Stimulated activated CD4-positive, alpha-beta T cell treated with anti-CD3 and anti-CD28 coated beads, TNF-alpha, amount 100 ng/mL, for 24 hours (primary cell): ENCODE data around the gene ENHO.

Experiments used
- DNase-seq, 3 experiments: peaks; one replicate each; pipeline ENCODE4 v3.0.0-alpha.2; 2020; ENCODE audit warnings: low read depth in 3 of 3

Gene ENHO

DNA sequence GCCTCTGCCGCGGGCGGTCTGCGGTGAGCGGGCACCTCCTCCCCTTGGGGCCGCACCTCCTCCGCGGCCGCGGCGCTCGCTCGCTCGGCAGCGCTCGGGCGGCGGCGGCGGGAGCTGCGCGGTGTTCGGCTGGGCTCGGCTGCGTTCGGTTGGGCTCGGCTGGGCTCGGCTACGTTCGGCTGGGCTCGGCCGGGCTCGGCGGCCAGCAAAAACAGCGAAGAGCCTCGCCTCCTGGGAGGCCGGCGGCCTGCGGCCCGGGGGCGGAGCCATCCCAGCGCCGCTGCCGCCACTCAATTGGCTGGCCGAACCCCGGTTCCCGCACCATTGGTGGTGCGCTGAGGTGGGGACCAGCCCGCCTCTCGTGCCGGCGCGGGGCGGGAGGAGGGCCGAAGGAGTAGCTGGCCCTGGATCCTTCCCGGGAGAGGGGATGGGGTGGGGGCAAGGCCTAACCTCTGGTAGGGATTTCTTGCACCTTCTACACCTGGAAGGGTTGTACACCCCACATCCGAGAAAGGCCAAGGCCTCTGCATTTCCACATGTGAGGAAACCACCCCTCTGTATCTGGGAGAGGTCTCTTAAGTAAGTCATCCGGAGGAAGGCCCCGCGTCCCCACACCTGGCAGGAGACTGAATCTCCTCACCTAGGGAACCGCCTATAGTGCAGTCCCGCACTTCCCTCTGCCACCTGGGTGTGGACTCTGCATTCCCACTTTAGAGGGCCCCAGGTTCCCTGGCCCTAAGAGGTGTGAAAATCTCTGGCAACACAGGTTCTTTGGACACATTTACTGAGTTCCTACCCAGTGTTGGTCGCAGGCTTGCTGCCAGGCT is at the start of gene ENHO:
TSS of gene ENHO (minus strand) at position 20 of the 827 bp plus-strand sequence. CDS start 1,295 bp downstream, outside the sequence.
- peak; percentile 78 to 88 (median 84) for DNase-seq

- no peak for DNase-seq
Measured at GRCh38 chr9:34572092-34572491, 49.3 kb upstream of the ENHO start.

GRCh38 chr9:34571481-34571810 is 48.7 kb upstream of the ENHO start:
- DNase-seq: no peak

GRCh38 chr9:34570809-34571480 is 48.2 kb upstream of the ENHO start:
- DNase-seq: no peak

- DNase-seq: no peak
Measured at GRCh38 chr9:34570376-34570775, 47.6 kb upstream of the ENHO start.

- DNase-seq: no peak
Measured at GRCh38 chr9:34568774-34569173, 46.0 kb upstream of the ENHO start.

DNA sequence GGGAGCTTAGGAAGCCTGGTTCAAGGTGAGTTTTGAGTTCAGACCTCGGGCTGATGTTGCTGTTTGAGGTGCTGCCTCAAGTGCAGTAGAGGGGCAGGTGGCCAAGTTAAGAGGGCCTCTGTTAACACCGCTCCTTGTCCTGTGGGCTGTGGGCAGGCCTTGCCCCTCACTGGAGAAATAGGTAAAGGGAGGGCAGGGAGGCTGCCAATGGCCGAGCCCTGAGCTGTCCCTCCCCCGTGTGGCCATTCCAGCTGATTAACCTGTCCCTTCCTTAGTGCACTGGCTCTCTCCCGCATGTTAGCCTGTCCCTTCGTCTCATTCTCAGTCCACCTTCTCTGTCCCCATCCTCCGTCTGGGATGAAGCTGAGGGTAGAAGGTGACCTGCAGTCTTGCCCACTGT is 45.3 kb upstream of the ENHO start:
- DNase-seq: no peak

DNA sequence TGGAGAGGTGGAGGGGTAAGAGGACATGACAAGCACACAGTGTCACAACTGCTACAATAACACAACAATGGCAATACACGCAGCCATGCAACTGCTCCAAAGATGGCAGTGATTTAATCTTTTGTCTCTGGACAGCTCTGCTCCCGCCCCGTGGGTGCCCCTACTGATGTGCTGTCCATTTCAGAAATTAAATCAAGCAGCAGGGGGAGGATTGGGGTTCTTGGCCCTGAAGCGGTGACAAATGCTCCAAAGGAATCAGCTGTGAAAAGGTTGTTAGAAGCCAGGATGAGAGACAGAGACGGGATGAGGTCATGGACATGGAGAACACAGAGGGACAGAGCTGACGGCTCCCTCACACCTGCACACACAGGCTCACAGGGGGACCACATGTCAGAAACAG is 44.2 kb upstream of the ENHO start:
- DNase-seq: no peak

DNA sequence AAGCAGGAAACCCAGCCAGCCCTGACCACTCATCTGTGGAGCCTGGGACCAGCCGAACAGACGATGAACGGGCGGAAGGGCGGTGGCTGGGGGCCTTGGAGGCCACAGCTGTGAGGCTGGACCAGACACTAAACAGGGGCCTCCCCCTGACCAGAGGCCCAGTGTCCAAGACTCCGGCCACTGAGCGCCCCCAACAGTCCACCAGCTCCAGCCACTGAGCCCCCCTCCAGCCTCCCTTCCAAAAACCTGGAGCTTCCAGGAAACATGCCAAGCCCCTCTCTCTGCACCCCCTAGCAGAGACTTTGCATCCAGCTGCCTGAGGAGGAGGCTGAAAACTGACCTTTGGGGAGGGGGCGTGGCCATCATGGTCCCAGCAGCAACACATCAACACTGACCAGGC is 43.5 kb upstream of the ENHO start:
- no peak for DNase-seq

DNA sequence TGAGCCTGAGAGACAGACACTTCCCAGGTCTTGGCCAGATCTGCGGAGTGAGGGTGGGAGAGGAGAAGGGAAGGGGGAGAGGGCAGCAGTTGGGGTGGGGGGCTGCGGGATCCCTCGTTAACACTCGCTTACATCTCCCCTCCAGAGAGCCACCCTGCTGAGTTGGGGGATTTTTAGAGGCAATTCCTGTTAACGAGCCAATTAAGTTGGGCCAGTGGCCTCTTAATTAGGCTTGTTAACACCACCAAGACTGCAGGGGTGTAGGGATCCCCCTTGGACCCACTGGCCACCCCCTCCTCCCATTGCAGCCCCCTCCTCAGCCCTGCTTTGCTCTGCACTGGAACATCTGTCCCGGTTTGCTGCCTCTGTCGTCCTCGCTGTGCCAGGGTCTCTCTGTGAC is 43.1 kb upstream of the ENHO start:
- no peak for DNase-seq

- DNase-seq: no peak
Measured at GRCh38 chr9:34564617-34565016, 41.8 kb upstream of the ENHO start.

- DNase-seq: no peak
Measured at GRCh38 chr9:34563262-34563661, 40.5 kb upstream of the ENHO start.

DNA sequence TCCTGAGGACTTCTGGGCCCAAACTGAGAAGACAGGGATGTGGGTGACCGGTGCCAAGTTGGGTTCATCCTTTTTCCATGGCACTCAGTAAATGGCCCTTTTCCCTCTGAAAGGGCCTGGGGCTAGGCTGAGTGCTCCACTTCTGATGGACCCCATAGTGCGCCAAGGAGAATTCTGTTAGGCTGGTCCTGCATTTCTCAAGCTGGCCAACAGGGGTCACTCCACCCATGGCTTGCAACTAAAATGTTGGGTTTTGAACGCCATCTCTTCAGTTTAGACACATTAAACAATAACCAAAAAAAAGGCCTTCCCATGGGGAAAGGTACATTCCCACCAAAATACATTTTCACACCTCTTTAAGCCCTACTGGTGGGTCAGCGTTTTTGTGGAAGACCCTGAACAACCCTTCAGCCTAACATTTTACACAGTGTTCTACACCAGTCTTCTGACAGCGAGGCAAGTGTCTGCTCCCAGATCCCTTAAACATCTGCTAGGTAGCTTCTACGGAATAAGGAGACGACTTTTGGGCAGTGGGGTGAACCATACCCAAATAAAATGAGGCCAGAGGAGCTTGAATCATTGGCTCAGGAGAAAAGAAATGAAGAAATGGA is 39.5 kb upstream of the ENHO start:
- peak in 1 of 3 experiments; percentile 37 for DNase-seq

GRCh38 chr9:34560599-34561214 is 37.9 kb upstream of the ENHO start:
- no peak for DNase-seq

DNA sequence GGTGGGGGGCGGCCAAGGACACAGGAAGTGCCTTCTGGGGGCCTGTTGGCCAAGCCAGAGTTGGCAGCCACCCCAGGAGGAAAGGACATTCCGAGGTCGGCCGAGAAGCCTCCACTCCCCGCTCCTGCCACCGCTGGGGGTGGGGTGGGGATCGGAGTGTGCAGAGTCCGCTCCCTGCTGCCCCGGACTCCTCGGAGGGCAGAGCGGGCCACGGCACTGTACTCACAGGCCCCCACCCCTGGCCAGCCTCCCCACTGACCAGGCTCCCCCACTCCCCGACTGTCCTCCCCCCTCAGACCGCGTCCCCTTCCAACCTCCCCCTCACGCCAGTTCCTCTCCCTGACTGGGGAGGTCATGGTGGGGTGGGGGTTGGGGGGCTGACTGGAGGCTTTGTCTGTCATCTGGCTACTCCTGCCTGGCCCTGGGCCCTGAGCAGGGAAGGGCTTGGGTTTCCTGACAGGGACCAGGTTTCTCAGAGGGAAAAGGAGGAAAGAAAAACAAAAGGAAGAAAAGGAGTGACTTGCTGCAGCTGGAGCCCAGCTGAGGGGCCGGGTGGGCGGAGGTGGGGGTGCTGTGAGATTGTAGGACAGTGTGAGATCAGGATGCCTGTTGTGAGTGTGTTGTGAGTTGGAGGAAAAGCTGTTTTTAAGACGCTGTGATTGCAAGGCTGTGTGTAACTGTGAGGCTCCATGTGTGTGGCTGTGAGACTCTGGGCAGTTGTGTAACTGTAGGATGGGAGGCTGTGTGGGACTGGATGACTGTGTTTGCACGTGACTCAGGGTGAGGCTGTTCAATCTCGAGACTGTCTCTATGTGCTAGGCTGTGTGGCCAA is 37.0 kb upstream of the ENHO start:
- no peak for DNase-seq

GRCh38 chr9:34558919-34559623 is 36.3 kb upstream of the ENHO start:
- no peak for DNase-seq

DNA sequence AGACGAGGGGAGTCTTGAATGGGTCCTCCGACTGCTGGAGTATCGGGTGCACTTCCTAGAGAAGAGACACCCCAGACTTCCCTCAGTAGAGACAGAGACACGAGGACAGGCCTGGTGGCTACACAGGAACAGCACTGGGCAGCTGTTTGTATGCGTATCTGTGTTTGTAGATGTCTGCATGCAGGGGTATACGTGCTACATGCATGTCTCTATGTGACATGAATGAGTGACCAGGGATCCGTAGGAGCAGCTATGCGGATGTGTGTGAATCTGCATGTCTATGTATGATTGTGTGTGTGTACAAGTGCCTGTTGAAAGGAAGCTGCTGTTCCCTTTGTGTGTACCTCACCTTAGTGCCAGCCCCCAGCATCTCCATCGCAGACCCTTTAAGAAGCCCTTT is 35.6 kb upstream of the ENHO start:
- no peak for DNase-seq

- no peak for DNase-seq
Measured at GRCh38 chr9:34557426-34558321, 34.9 kb upstream of the ENHO start.

GRCh38 chr9:34556949-34557348 is 34.2 kb upstream of the ENHO start:
- no peak for DNase-seq

GRCh38 chr9:34555936-34556525 is 33.2 kb upstream of the ENHO start:
- no peak for DNase-seq
